Heart right ventricle (tissue), 16 donors: ENCODE data around the gene ATP4A. TPM values are rescaled to one million over a fixed set of nuclear protein-coding genes. Genes with fewer than 3 reads are reported as not detected.

Experiments used
- ATAC-seq, 8 donors: fragments of 200-7000 bp; cut with Tn5 transposase; one replicate each; pipeline ENCODE4 v1.9.1; 2020; ENCODE audit warnings: mild to moderate bottlenecking in 8 of 8, moderate library complexity in 8 of 8, moderate number of reproducible peaks in 1 of 8
- DNase-seq, 2 donors: peaks; one replicate each; pipeline ENCODE4 v3.0.0-alpha.2; 2020
- H3K27ac ChIP-seq, 10 donors: fragments of 200-600 bp; sonication (generic) in 2 of 10; one replicate each; pipeline versions ENCODE4 v1.5.0 to v1.8.0; 2020 to 2022; ENCODE audit warnings: mild to moderate bottlenecking in 3 of 10
- H3K27me3 ChIP-seq, 7 donors: fragments of 200-600 bp; one replicate each; pipeline ENCODE4 v1.8.0; 2021 to 2022; ENCODE audit warnings: mild to moderate bottlenecking in 2 of 7
- H3K36me3 ChIP-seq, 9 donors: fragments of 200-600 bp; sonication (generic) in 1 of 9; one replicate each; pipeline versions ENCODE4 v1.5.0 to v1.8.0; 2020 to 2022; ENCODE audit warnings: mild to moderate bottlenecking in 2 of 9
- H3K4me1 ChIP-seq, 9 donors: fragments of 200-600 bp; sonication (generic) in 1 of 9; one replicate each; pipeline versions ENCODE4 v1.5.0 to v1.8.0; 2020 to 2022; ENCODE audit warnings: mild to moderate bottlenecking in 4 of 9
- H3K4me3 ChIP-seq, 10 donors: fragments of 200-600 bp; sonication (generic) in 2 of 10; one replicate each; pipeline versions ENCODE4 v1.5.0 to v1.8.0; 2020 to 2022; ENCODE audit warnings: mild to moderate bottlenecking in 7 of 10, moderate library complexity in 2 of 10
- H3K9me3 ChIP-seq, 11 donors: fragments of 200-600 bp in 10 of 11; sonication (generic) in 2 of 11; one replicate each; pipeline versions ENCODE4 v1.5.0 to v1.8.0; 2013 to 2022; ENCODE audit warnings: mild to moderate bottlenecking in 2 of 11, control low read depth in 1 of 11, moderate library complexity in 1 of 11
- WGBS, 2 donors: extraction: QIAGEN DNeasy Blood & Tissue Kit; methylation state at CpG; one replicate each; pipeline ENCODE4 v1.1.7; 2013; ENCODE audit warnings: inconsistent platforms in 1 of 2; 5-methylcytosine and 5-hydroxymethylcytosine counted together
- intact Hi-C, 10 donors: fragments of 100-400 bp; cut with DNase I; formaldehyde crosslinking; loops; one replicate each; pipeline versions ENCODE4 v1.11.1 to v1.14.2; 2022
- polyA plus RNA-seq, 2 donors: library from polyadenylated mRNA; stranded (reverse); fragments of 200-250 nt; gene quantifications; one replicate each; pipeline ENCODE4 v1.2.3, GENCODE V29; 2013
- total RNA-seq, 10 donors: library from RNA; stranded (reverse); fragmentation: NEBNext Ultra II Directional in 3 of 10; extraction: Animal tissue kit (Norgen Biotek cat#: 25700) in 3 of 10; gene quantifications; one replicate each; pipeline versions ENCODE4 v1.2.1 to v1.2.4, GENCODE V29; 2021 to 2023
- TF ChIP-seq, protein P1 (sequence below), 9 donors: fragments of 200-600 bp; sonication (generic) in 2 of 9; IDR thresholded peaks; one replicate each; pipeline versions ENCODE4 v1.5.0 to v1.8.0; 2021 to 2022; ENCODE audit warnings: antibody characterized with exemption in 9 of 9, mild to moderate bottlenecking in 5 of 9, moderate library complexity in 1 of 9
- donor health status: Arrhythmogenic right ventricular cardiomyopathy.
- donor health status: ischemic (EF 13 %, LVEDD 7.1; RV severe dilation, severe dysfunction).
- donor health status: healthy with polysubstance abuse.
- donor health status: DM: no; HTN: yes; CAD: no.
- donor health status: DM: no; HTN: no; CAD: no.
- donor health status: ischemic (EF 25% LVEDD 6.9; RV normal size, moderate dysfunction).
- donor health status: ischemic (EF 25% LVEDD 5.7; RV mildly dilated, moderate dysfunction).
- donor health status: healthy.
- donor health status: DM: yes; HTN: yes; CAD: no.
- donor health status: Ischemic cardiomyopathy.
- donor health status: ischemic (EF 35%, LVEDD 5.7; RV mildly dilated, moderate dysfunction).
- donor health status: nonischemic (EF 11% LVEDD 7.7; RV severe dilation, severe dysfunction).
- donor health status: DM: yes; HTN: yes; CAD: no.
- donor health status: PGD.
- donor health status: ischemic (EF 29% LVEDD 5.4; RV normal size, mild dysfunction).
- donor health status: nonischemic (EF 23%, LVEDD 6.1; RV moderate dilation, normal function).

ATP4A gene
- total and polyA plus RNA-seq, 12 donors, result not detected

DNA sequence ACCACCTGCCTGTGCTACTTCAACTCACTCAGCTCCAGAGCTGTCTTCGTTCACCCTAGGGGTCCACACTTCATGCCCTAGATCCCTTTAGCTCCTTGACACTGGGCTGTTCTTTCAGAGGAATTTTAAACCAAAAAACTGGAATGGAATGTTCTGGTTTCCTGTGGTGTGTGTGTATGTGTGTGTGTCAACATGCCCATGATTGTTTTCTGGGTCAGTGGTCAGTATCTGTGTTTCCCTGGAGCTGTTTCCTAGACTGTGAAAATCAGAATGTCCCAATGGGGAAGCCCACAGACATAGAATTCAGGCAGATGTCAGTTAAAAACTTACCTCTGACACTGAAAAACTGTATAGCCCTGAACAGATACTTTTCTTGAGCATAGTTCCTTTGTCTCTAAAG lies 23.9 kb upstream of the ATP4A start:
- Histone ChIP-seq H3K36me3 (no peaks in the 10 kb centered on the region), H3K4me1 (no peaks in the 10 kb centered on the region), H3K4me3 (no peak overlapping the region), H3K27me3 (peaks cover 0 to 38% (median 25%) of the 10 kb centered on the region in 7 donors), H3K9me3 (no peaks in the 10 kb centered on the region), H3K27ac (no peak overlapping the region)
- intact Hi-C loops, result loop anchor here in 1 of 10 donors (5.0 kb wide), 1 partner anchor 80 kb away; no protein-coding TSS in a partner anchor
- ATAC-seq (no peak), DNase-seq (no peak)
- TF ChIP-seq, protein P1, sequence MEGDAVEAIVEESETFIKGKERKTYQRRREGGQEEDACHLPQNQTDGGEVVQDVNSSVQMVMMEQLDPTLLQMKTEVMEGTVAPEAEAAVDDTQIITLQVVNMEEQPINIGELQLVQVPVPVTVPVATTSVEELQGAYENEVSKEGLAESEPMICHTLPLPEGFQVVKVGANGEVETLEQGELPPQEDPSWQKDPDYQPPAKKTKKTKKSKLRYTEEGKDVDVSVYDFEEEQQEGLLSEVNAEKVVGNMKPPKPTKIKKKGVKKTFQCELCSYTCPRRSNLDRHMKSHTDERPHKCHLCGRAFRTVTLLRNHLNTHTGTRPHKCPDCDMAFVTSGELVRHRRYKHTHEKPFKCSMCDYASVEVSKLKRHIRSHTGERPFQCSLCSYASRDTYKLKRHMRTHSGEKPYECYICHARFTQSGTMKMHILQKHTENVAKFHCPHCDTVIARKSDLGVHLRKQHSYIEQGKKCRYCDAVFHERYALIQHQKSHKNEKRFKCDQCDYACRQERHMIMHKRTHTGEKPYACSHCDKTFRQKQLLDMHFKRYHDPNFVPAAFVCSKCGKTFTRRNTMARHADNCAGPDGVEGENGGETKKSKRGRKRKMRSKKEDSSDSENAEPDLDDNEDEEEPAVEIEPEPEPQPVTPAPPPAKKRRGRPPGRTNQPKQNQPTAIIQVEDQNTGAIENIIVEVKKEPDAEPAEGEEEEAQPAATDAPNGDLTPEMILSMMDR (IDR thresholded peaks at IDR 0.05), result no peak
- 38 to 49% methylated on average over 1 of the region's 1 CpG for WGBS, 2 donors

GRCh38 chr19:35585848-35586247 lies 22.4 kb upstream of the ATP4A start, which contains the start of gene PMIS2:
Gene PMIS2, plus strand, starts transcription at chr19:35586173. Its CDS starts 87 bp downstream, at chr19:35586260.
- WGBS, 2 donors, result 43 to 50% methylated on average over 16 of the region's 16 CpGs
- TF ChIP-seq, protein P1 (IDR thresholded peaks at IDR 0.05), result no peak
- no peaks in the 10 kb centered on the region for H3K36me3 ChIP-seq
- intact Hi-C loops, result loop anchor here in 1 of 10 donors (5.0 kb wide), 1 partner anchor 79 kb away; no protein-coding TSS in a partner anchor
- peaks cover 0 to 39% (median 25%) of the 10 kb centered on the region in 7 donors for H3K27me3 ChIP-seq
- H3K27ac ChIP-seq, result no peak within 1 kb of the TSS
- no peak within 1 kb of the TSS for H3K4me3 ChIP-seq
- ATAC-seq, result no peak
- no peak for DNase-seq
- H3K9me3 ChIP-seq, result no peaks in the 10 kb centered on the region
- no peaks in the 10 kb centered on the region for H3K4me1 ChIP-seq

DNA sequence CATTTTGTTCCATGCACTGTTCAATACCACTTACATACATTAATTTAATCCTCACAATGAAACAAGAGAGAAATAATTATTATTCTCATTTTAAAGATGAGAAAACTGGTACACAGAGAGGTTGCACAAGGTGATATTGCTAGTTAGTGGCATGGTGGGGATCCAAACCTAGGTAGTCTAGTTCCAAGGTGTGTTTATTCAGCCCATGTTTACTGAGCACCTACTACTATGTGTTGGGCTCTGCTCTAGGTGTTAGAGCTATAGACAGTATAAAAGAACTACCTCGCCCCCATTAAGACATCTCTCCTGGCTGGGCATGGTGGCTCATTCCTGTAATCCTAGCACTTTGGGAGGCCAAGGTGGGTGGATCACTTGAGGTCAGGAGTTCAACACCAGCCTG lies 19.3 kb upstream of the ATP4A start:
- Histone ChIP-seq H3K27ac (no peak overlapping the region), H3K4me3 (no peak overlapping the region), H3K36me3 (no peaks in the 10 kb centered on the region), H3K9me3 (no peaks in the 10 kb centered on the region), H3K27me3 (peaks cover 0 to 44% (median 25%) of the 10 kb centered on the region in 7 donors), H3K4me1 (no peaks in the 10 kb centered on the region)
- ATAC-seq (no peak), DNase-seq (no peak)
- TF ChIP-seq, protein P1 (IDR thresholded peaks at IDR 0.05), result no peak
- intact Hi-C loops, result no loop called here
- WGBS, 2 donors, result 76 to 78% methylated on average over 1 of the region's 1 CpG

- TF ChIP-seq, protein P1 (IDR thresholded peaks at IDR 0.05), result no peak
- Histone ChIP-seq H3K4me3 (no peak overlapping the region), H3K27ac (no peak overlapping the region), H3K4me1 (no peaks in the 10 kb centered on the region), H3K27me3 (peaks cover 0 to 17% (median 8%) of the 10 kb centered on the region in 7 donors), H3K36me3 (no peaks in the 10 kb centered on the region), H3K9me3 (peaks cover 0 to 26% (median 9%) of the 10 kb centered on the region in 11 donors)
- ATAC-seq, result no peak
- no peak for DNase-seq
- intact Hi-C loops, result no loop called here
- 58 to 68% methylated on average over 7 of the region's 7 CpGs for WGBS, 2 donors
Measured at GRCh38 chr19:35578707-35579106, 15.2 kb upstream of the ATP4A start.
